Epithelial cell of esophagus (primary cell): ENCODE data around the gene CNOT2.

Experiments used
- DNase-seq: peaks from one replicate; pipeline ENCODE4 v3.0.0; 2010; ENCODE audit warnings: low read depth
- H3K4me3 ChIP-seq: 2 replicates; pipeline ENCODE4 v1.5.1; 2011; ENCODE audit warnings: mild to moderate bottlenecking, low read length, control low read depth
- CTCF ChIP-seq: IDR thresholded peaks from 2 replicates; pipeline ENCODE4 v1.5.1; 2011; ENCODE audit warnings: low read depth, mild to moderate bottlenecking, low read length, control low read depth, inconsistent platforms; ENCODE audit not compliant: insufficient read depth; ENCODE audit errors: missing control alignments

Gene CNOT2

GRCh38 chr12:70249903-70250302 is 6.7 kb downstream of the CNOT2 start:
- no peak overlapping the region for H3K4me3 ChIP-seq
- no peak for TF ChIP-seq CTCF
- DNase-seq: no peak

- DNase-seq: no peak
- no peak overlapping the region for H3K4me3 ChIP-seq
- TF ChIP-seq CTCF: no peak
These were observed 8.0 kb downstream of the CNOT2 start for GRCh38 chr12:70251226-70251625.

- DNase-seq: no peak
- TF ChIP-seq CTCF: no peak
- no peak overlapping the region for H3K4me3 ChIP-seq
These were observed 8.4 kb downstream of the CNOT2 start for GRCh38 chr12:70251661-70252060.

GRCh38 chr12:70252832-70253231 is 9.6 kb downstream of the CNOT2 start:
- no peak for DNase-seq
- H3K4me3 ChIP-seq: no peak overlapping the region
- no peak for TF ChIP-seq CTCF

GRCh38 chr12:70254225-70254624 is 11.0 kb downstream of the CNOT2 start:
- no peak for DNase-seq
- no peak for TF ChIP-seq CTCF
- H3K4me3 ChIP-seq: no peak overlapping the region

GRCh38 chr12:70254846-70255245 is 11.6 kb downstream of the CNOT2 start:
- no peak for TF ChIP-seq CTCF
- no peak overlapping the region for H3K4me3 ChIP-seq
- no peak for DNase-seq

- DNase-seq: no peak
- no peak for TF ChIP-seq CTCF
- no peak overlapping the region for H3K4me3 ChIP-seq
These were observed 12.1 kb downstream of the CNOT2 start for GRCh38 chr12:70255311-70255710.
